Body of pancreas (tissue), 4 donors: ENCODE results near the gene TAF1A. TPM values are rescaled to one million over a fixed set of nuclear protein-coding genes. Genes with fewer than 3 reads are reported as not detected.

Experiments used
- ATAC-seq: fragments of 150-250 bp; one replicate; pipeline ENCODE4 v1.9.1; 2016
- DNase-seq, 4 donors: peaks; one replicate each; pipeline ENCODE4 v3.0.0-alpha.2; 2019
- H3K27ac ChIP-seq, 4 donors: fragments of 200-600 bp; sonication (generic); 1 replicate in 3 of 4; 2 replicates in 1 of 4; pipeline versions ENCODE4 v1.5.1 to v1.6.1; 2016 to 2019; ENCODE audit warnings: mild to moderate bottlenecking in 1 of 4, mixed read lengths in 1 of 4, moderate library complexity in 1 of 4
- H3K27me3 ChIP-seq, 2 donors: fragments of 200-600 bp; sonication (generic); one replicate each; pipeline ENCODE4 v1.6.0; 2016; ENCODE audit warnings: mild to moderate bottlenecking in 1 of 2
- H3K36me3 ChIP-seq, 2 donors: fragments of 200-600 bp; sonication (generic); replicated peaks in 1 of 2; 2 replicates each; pipeline ENCODE4 v1.5.1; 2016; ENCODE audit warnings: low read depth in 2 of 2; ENCODE audit not compliant: insufficient read depth in 1 of 2
- H3K4me1 ChIP-seq: fragments of 200-600 bp; sonication (generic); one replicate; pipeline ENCODE4 v1.6.0; 2016
- H3K4me3 ChIP-seq, 2 donors: fragments of 200-600 bp; sonication (generic); 1 replicate in 1 of 2; 2 replicates in 1 of 2; pipeline ENCODE4 v1.5.1; 2016 to 2019
- H3K9me3 ChIP-seq, 3 donors: fragments of 200-600 bp; sonication (generic); 1 replicate in 2 of 3; 2 replicates in 1 of 3; pipeline ENCODE4 v1.5.1; 2016
- CTCF ChIP-seq, 7 experiments: fragments of 450-650 bp in 4 of 7; fragments of 200-600 bp in 3 of 7; sonication (generic) in 3 of 7; IDR thresholded peaks; one replicate each; pipeline ENCODE4 v1.5.1; 2016 to 2019; ENCODE audit warnings: antibody characterized with exemption in 7 of 7
- POLR2A ChIP-seq, 3 donors: fragments of 450-650 bp; IDR thresholded peaks; one replicate each; pipeline ENCODE4 v1.6.1; 2016; ENCODE audit warnings: antibody characterized with exemption in 3 of 3, mild to moderate bottlenecking in 2 of 3
- WGBS, 2 donors: methylation state at CpG; one replicate each; pipeline ENCODE4 v1.1.5; 2017; 5-methylcytosine and 5-hydroxymethylcytosine counted together
- intact Hi-C: fragments of 100-400 bp; cut with DNase I; formaldehyde crosslinking; loops from one replicate; pipeline ENCODE4 v1.15.1; 2023
- total RNA-seq, 2 donors: library from RNA; depleted of rRNA; stranded (reverse); fragments of >200 nt; gene quantifications; one replicate each; pipeline ENCODE4 v1.1.0, GENCODE V29; 2016

TAF1A gene
- total RNA-seq, 2 donors from 2014 or later, result 0.99 to 15.8 TPM

GRCh38 chr1:222546091-222546490 is 43.6 kb downstream of the TAF1A start:
- Histone ChIP-seq H3K9me3 (no peaks in the 10 kb centered on the region), H3K4me1 (no peaks in the 10 kb centered on the region), H3K27me3 (no peaks in the 10 kb centered on the region), H3K36me3 (no peaks in the 10 kb centered on the region), H3K27ac (no peak overlapping the region), H3K4me3 (no peak overlapping the region)
- WGBS, 2 donors, result 45 to 53% methylated on average over 7 of the region's 7 CpGs
- intact Hi-C loops, result no loop called here
- no peak for TF ChIP-seq CTCF (IDR thresholded peaks at IDR 0.05)
- TF ChIP-seq POLR2A (IDR thresholded peaks at IDR 0.05), result no peak
- ATAC-seq, result no peak
- no peak for DNase-seq

DNA sequence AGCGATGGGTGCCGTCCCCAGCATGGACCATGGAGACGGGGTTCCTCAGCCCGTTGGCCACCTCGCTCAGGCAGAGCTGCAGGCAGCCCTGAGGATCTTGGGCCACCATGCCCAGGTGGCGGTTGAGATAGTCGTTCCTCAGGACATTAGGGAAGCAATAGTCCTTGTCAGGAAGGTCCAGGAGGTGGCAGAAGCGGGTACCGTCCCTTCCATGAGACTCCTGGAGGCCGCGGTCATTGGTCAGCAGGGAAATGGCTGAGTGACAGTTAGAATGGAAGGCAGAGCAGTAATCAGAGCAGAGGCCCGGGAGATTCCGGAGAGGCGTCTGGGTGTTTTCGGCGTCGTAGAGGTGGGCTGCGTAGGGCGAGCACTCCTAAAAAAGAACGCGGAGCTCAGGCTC is 45.9 kb downstream of the TAF1A start:
- Histone ChIP-seq H3K27ac (no peak overlapping the region), H3K9me3 (no peaks in the 10 kb centered on the region), H3K4me3 (no peak overlapping the region), H3K4me1 (no peaks in the 10 kb centered on the region), H3K27me3 (no peaks in the 10 kb centered on the region), H3K36me3 (no peaks in the 10 kb centered on the region)
- TF ChIP-seq CTCF (IDR thresholded peaks at IDR 0.05), result no peak
- TF ChIP-seq POLR2A (IDR thresholded peaks at IDR 0.05), result no peak
- DNase-seq (no peak), ATAC-seq (no peak)
- intact Hi-C loops, result no loop called here
- 84 to 91% methylated on average over 20 to 21 of the region's 21 CpGs for WGBS, 2 donors

- Histone ChIP-seq H3K4me3 (no peak overlapping the region), H3K27me3 (no peaks in the 10 kb centered on the region), H3K36me3 (no peaks in the 10 kb centered on the region), H3K27ac (no peak overlapping the region), H3K9me3 (no peaks in the 10 kb centered on the region), H3K4me1 (no peaks in the 10 kb centered on the region)
- DNase-seq, result no peak
- no peak for ATAC-seq
- intact Hi-C loops, result no loop called here
- TF ChIP-seq CTCF (IDR thresholded peaks at IDR 0.05), result no peak
- TF ChIP-seq POLR2A (IDR thresholded peaks at IDR 0.05), result no peak
- WGBS, 2 donors, result 28 to 45% methylated on average over 2 of the region's 2 CpGs
Observed at GRCh38 chr1:222540598-222540995, 49.1 kb downstream of the TAF1A start.

- Histone ChIP-seq H3K27me3 (no peaks in the 10 kb centered on the region), H3K4me3 (no peak overlapping the region), H3K27ac (no peak overlapping the region), H3K36me3 (no peaks in the 10 kb centered on the region), H3K9me3 (no peaks in the 10 kb centered on the region), H3K4me1 (no peaks in the 10 kb centered on the region)
- TF ChIP-seq POLR2A (IDR thresholded peaks at IDR 0.05) (no peak), CTCF (IDR thresholded peaks at IDR 0.05) (no peak)
- no peak for ATAC-seq
- DNase-seq, result no peak
- 59 to 79% methylated on average over 16 of the region's 16 CpGs for WGBS, 2 donors
- intact Hi-C loops, result no loop called here
Observed at GRCh38 chr1:222539951-222540597, 49.7 kb downstream of the TAF1A start.

GRCh38 chr1:222535455-222535854 is 54.3 kb downstream of the TAF1A start:
- H3K36me3 ChIP-seq, result no peaks in the 10 kb centered on the region
- H3K9me3 ChIP-seq, result no peaks in the 10 kb centered on the region
- no peak for TF ChIP-seq POLR2A (IDR thresholded peaks at IDR 0.05)
- TF ChIP-seq CTCF (IDR thresholded peaks at IDR 0.05), result no peak
- no peak overlapping the region for H3K4me3 ChIP-seq
- no peaks in the 10 kb centered on the region for H3K4me1 ChIP-seq
- ATAC-seq (no peak), DNase-seq (no peak)
- intact Hi-C loops, result no loop called here
- H3K27ac ChIP-seq, result no peak overlapping the region
- no peaks in the 10 kb centered on the region for H3K27me3 ChIP-seq
- 69 to 70% methylated on average over 5 of the region's 5 CpGs for WGBS, 2 donors
